ENCODE measurements around the gene SPAAR.
A peak's percentile ranks its signal among the peaks of the same experiment; 100 is the strongest.
"Not testable (repeated sequence)": the region's sequence is repeated elsewhere in the genome, so short reads cannot be mapped to it uniquely, and the experiment has no call there.

The SPAAR gene

GRCh38 chr9:35868933-35869332, 40.4 kb upstream of the SPAAR start:
- TF ChIP-seq CTCF (IDR thresholded peaks at IDR 0.05) (no peak), ZFX (IDR thresholded peaks at IDR 0.05; ENCODE audit: borderline replicate concordance) (no peak)

DNA sequence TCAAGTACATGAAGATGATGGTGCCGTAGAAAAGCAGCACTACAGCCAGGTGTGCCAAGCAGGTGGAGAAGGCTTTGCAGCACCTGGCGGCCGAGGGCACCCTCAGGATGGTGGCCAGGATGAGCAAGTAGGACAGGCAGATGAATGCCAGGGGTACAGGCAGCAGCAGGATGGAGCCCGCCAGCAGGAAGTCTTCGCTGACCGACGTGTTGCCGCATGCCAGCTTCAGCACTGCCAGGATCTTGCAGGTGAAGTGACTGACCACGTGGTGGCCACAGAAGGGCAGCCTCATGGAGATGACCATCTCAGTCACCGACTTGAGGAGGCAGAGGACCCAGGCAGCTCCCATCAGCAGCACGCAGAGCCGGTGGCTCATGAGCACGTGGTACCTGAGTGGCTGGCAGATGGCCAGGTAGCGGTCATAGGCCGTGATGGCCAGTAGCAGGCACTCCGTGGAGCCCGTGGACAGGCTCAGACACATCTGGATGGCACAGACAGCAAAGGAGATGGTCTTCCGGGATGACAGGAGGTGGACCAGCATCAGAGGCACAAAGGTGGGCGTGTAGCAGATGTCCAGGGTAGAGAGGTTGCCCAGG, 39.6 kb upstream of the SPAAR start:
- H3K27ac ChIP-seq, result no peak overlapping the region
- TF ChIP-seq CTCF (IDR thresholded peaks at IDR 0.05) (no peak), ZFX (IDR thresholded peaks at IDR 0.05; ENCODE audit: borderline replicate concordance) (no peak)

More at GRCh38 chr9:35868933-35869332, 40.4 kb upstream of the SPAAR start:
- no peak overlapping the region for H3K27ac ChIP-seq

- TF ChIP-seq CTCF (IDR thresholded peaks at IDR 0.05) (no peak), ZFX (IDR thresholded peaks at IDR 0.05; ENCODE audit: borderline replicate concordance) (no peak)
- H3K27ac ChIP-seq, result no peak within 1 kb of the TSS
These were observed 38.9 kb upstream of the SPAAR start, which contains the start of gene OR13J1 for GRCh38 chr9:35870351-35870923. OR13J1 (minus strand) TSS chr9:35870401; CDS start chr9:35870401, 0 bp downstream.

- no peak overlapping the region for H3K27ac ChIP-seq
- TF ChIP-seq CTCF (IDR thresholded peaks at IDR 0.05) (no peak), ZFX (IDR thresholded peaks at IDR 0.05; ENCODE audit: borderline replicate concordance) (no peak)
These were observed 37.7 kb upstream of the SPAAR start for GRCh38 chr9:35871545-35871944.

- no peak overlapping the region for H3K27ac ChIP-seq
- TF ChIP-seq ZFX (IDR thresholded peaks at IDR 0.05; ENCODE audit: borderline replicate concordance) (no peak), CTCF (IDR thresholded peaks at IDR 0.05) (no peak)
These were observed 36.8 kb upstream of the SPAAR start for GRCh38 chr9:35872505-35872904.

DNA sequence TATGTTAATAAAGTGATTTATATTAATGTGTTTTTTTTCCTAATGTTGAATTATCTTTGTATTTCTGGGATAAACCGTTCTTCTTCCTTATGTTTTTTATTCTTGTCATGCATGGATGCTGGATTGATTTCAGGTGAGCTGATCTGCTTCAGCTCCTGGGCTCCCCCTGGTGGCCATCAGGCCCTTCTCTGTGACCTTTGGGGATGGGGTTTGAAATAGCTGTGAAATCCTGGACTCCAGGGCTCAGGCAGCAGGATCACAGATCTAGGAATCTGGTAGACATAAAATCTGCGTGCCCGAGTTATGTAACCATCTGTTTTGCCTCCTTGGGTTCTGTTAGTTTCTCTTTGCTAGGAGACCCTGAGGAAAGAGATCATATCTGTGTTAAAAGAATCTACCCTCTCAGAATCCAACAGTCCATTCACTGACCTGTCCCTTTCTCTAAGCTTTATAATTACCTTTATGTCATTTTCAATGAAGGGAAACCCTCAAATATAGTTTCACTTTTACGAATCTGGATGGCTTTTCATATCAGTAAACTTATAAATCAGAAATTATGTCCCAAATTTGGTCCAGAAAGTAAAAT, 26.9 kb upstream of the SPAAR start:
- no peak overlapping the region for H3K27ac ChIP-seq
- TF ChIP-seq CTCF (IDR thresholded peaks at IDR 0.05) (peak; percentile 99), ZFX (IDR thresholded peaks at IDR 0.05; ENCODE audit: borderline replicate concordance) (no peak)

GRCh38 chr9:35882996-35883395, 26.3 kb upstream of the SPAAR start:
- TF ChIP-seq ZFX (IDR thresholded peaks at IDR 0.05; ENCODE audit: borderline replicate concordance) (no peak), CTCF (IDR thresholded peaks at IDR 0.05) (no peak)
- H3K27ac ChIP-seq, result no peak overlapping the region

GRCh38 chr9:35884908-35885307, 24.4 kb upstream of the SPAAR start:
- not testable (repeated sequence) for H3K27ac ChIP-seq

All from 22Rv1 (cell line).